ENCODE data around the gene PIK3AP1.

GRCh38 chr10:96658844-96659243, 61.5 kb downstream of the PIK3AP1 start:
- TF ChIP-seq, protein P1, sequence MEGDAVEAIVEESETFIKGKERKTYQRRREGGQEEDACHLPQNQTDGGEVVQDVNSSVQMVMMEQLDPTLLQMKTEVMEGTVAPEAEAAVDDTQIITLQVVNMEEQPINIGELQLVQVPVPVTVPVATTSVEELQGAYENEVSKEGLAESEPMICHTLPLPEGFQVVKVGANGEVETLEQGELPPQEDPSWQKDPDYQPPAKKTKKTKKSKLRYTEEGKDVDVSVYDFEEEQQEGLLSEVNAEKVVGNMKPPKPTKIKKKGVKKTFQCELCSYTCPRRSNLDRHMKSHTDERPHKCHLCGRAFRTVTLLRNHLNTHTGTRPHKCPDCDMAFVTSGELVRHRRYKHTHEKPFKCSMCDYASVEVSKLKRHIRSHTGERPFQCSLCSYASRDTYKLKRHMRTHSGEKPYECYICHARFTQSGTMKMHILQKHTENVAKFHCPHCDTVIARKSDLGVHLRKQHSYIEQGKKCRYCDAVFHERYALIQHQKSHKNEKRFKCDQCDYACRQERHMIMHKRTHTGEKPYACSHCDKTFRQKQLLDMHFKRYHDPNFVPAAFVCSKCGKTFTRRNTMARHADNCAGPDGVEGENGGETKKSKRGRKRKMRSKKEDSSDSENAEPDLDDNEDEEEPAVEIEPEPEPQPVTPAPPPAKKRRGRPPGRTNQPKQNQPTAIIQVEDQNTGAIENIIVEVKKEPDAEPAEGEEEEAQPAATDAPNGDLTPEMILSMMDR (IDR thresholded peaks at IDR 0.05 in 4 of 5, conservative IDR thresholded peaks at IDR 0.05 in 1 of 5): no peak
- TF ChIP-seq POLR2A (IDR thresholded peaks at IDR 0.05): no peak

Data from gastrocnemius medialis (tissue), 4 donors.